ENCODE measurements around the gene FAXC.
"Not testable (repeated sequence)": the region's sequence is repeated elsewhere in the genome, so short reads cannot be mapped to it uniquely, and the experiment has no call there.

FAXC gene

GRCh38 chr6:99282479-99283062, 66.9 kb downstream of the FAXC start:
- in situ Hi-C loops (cut with MboI; ENCODE audit: low pct_unique_long_range_greater_than_20kb, low sequenced_read_pairs, unreplicated experiment): no loop called here
- peak; percentile 43 for TF ChIP-seq CTCF (IDR thresholded peaks at IDR 0.05; ENCODE audit: extremely low read depth, insufficient read depth, missing control alignments)
- peak; percentile 11 for DNase-seq (ENCODE audit: low spot score)

GRCh38 chr6:99276747-99277146, 72.7 kb downstream of the FAXC start:
- DNase-seq (ENCODE audit: low spot score): no peak
- in situ Hi-C loops (cut with MboI; ENCODE audit: low pct_unique_long_range_greater_than_20kb, low sequenced_read_pairs, unreplicated experiment): no loop called here
- no peak for TF ChIP-seq CTCF (IDR thresholded peaks at IDR 0.05; ENCODE audit: extremely low read depth, insufficient read depth, missing control alignments)

- DNase-seq (ENCODE audit: low spot score): no peak
- in situ Hi-C loops (cut with MboI; ENCODE audit: low pct_unique_long_range_greater_than_20kb, low sequenced_read_pairs, unreplicated experiment): no loop called here
- no peak for TF ChIP-seq CTCF (IDR thresholded peaks at IDR 0.05; ENCODE audit: extremely low read depth, insufficient read depth, missing control alignments)
Observed at GRCh38 chr6:99270826-99271225, 78.6 kb downstream of the FAXC start.

- in situ Hi-C loops (cut with MboI; ENCODE audit: low pct_unique_long_range_greater_than_20kb, low sequenced_read_pairs, unreplicated experiment): no loop called here
- no peak for TF ChIP-seq CTCF (IDR thresholded peaks at IDR 0.05; ENCODE audit: extremely low read depth, insufficient read depth, missing control alignments)
Observed at GRCh38 chr6:99270030-99270429, 79.4 kb downstream of the FAXC start.

GRCh38 chr6:99269207-99269606, 80.3 kb downstream of the FAXC start:
- no peak for DNase-seq (ENCODE audit: low spot score)
- in situ Hi-C loops (cut with MboI; ENCODE audit: low pct_unique_long_range_greater_than_20kb, low sequenced_read_pairs, unreplicated experiment): no loop called here
- TF ChIP-seq CTCF (IDR thresholded peaks at IDR 0.05; ENCODE audit: extremely low read depth, insufficient read depth, missing control alignments): no peak

More at GRCh38 chr6:99270030-99270429, 79.4 kb downstream of the FAXC start:
- DNase-seq (ENCODE audit: low spot score): no peak

- DNase-seq (ENCODE audit: low spot score); in situ Hi-C loops (cut with MboI; ENCODE audit: low pct_unique_long_range_greater_than_20kb, low sequenced_read_pairs, unreplicated experiment): not testable (repeated sequence)
Observed at GRCh38 chr6:99266996-99267395, 82.5 kb downstream of the FAXC start.

- in situ Hi-C loops (cut with MboI; ENCODE audit: low pct_unique_long_range_greater_than_20kb, low sequenced_read_pairs, unreplicated experiment): not testable (repeated sequence)
Observed at GRCh38 chr6:99265447-99265846, 84.0 kb downstream of the FAXC start.

More at GRCh38 chr6:99265447-99265846, 84.0 kb downstream of the FAXC start:
- DNase-seq (ENCODE audit: low spot score): not testable (repeated sequence)

Data from GM13977 (cell line).